Breast epithelium (tissue), 4 donors: Measurements from ENCODE around the gene CEP128. TPM values are rescaled to one million over a fixed set of nuclear protein-coding genes. Genes with fewer than 3 reads are reported as not detected.

ENCODE experiments used
- DNase-seq, 2 donors: peaks; one replicate each; pipeline ENCODE4 v3.0.0-alpha.2; 2019; ENCODE audit warnings: low spot score in 2 of 2
- H3K27ac ChIP-seq, 2 donors: fragments of 200-600 bp; sonication (generic) in 1 of 2; one replicate each; pipeline ENCODE4 v1.5.1; 2016 to 2019; ENCODE audit warnings: mild to moderate bottlenecking in 1 of 2
- H3K27me3 ChIP-seq, 2 donors: fragments of 200-600 bp; sonication (generic) in 1 of 2; one replicate each; pipeline versions ENCODE4 v1.5.1 to v1.6.0; 2017 to 2019; ENCODE audit warnings: control low read depth in 1 of 2, mild to moderate bottlenecking in 1 of 2
- H3K36me3 ChIP-seq: fragments of 200-600 bp; one replicate; pipeline ENCODE4 v1.5.1; 2019
- H3K4me1 ChIP-seq, 2 donors: fragments of 200-600 bp; sonication (generic); one replicate each; pipeline ENCODE4 v1.5.1; 2016 to 2019; ENCODE audit warnings: control low read depth in 1 of 2
- H3K4me3 ChIP-seq, 3 donors: fragments of 200-600 bp; sonication (generic); 1 replicate in 2 of 3; 2 replicates in 1 of 3; pipeline ENCODE4 v1.5.1; 2016 to 2019; ENCODE audit warnings: mild to moderate bottlenecking in 3 of 3, moderate library complexity in 2 of 3
- H3K9me3 ChIP-seq, 2 donors: fragments of 200-600 bp; sonication (generic) in 1 of 2; one replicate each; pipeline ENCODE4 v1.5.1; 2016 to 2019; ENCODE audit warnings: control low read depth in 1 of 2
- CTCF ChIP-seq, 3 donors: fragments of 450-650 bp; IDR thresholded peaks; one replicate each; pipeline ENCODE4 v1.5.1; 2016 to 2017; ENCODE audit warnings: antibody characterized with exemption in 3 of 3, mild to moderate bottlenecking in 3 of 3, moderate library complexity in 3 of 3
- POLR2A ChIP-seq: fragments of 450-650 bp; IDR thresholded peaks from one replicate; pipeline ENCODE4 v1.6.1; 2016; ENCODE audit warnings: antibody characterized with exemption, mild to moderate bottlenecking, moderate library complexity
- POLR2AphosphoS5 ChIP-seq, 3 donors: sonication (generic); formaldehyde crosslinking; IDR thresholded peaks; one replicate each; pipeline ENCODE4 v1.6.1; 2017; ENCODE audit warnings: antibody characterized with exemption in 3 of 3
- intact Hi-C: fragments of 100-400 bp; cut with DNase I; formaldehyde crosslinking; loops from one replicate; pipeline ENCODE4 v1.15.1; 2023; ENCODE audit warnings: low total_unique reads
- total RNA-seq, 3 donors: library from RNA; depleted of rRNA; stranded (reverse); fragments of >200 nt; gene quantifications; one replicate each; pipeline ENCODE4 v1.1.0, GENCODE V29; 2016

Gene CEP128
- total RNA-seq, 3 donors from 2014 or later, result 10.2 to 16.1 (median 11.0) TPM

- no peaks in the 10 kb centered on the region for H3K4me1 ChIP-seq
- no peaks in the 10 kb centered on the region for H3K36me3 ChIP-seq
- no peaks in the 10 kb centered on the region for H3K27me3 ChIP-seq
- H3K27ac ChIP-seq, result no peak overlapping the region
- DNase-seq, result no peak
- no peaks in the 10 kb centered on the region for H3K9me3 ChIP-seq
- intact Hi-C loops, result no loop called here
- H3K4me3 ChIP-seq, result no peak overlapping the region
- TF ChIP-seq POLR2AphosphoS5 (IDR thresholded peaks at IDR 0.05) (no peak), POLR2A (no peak), CTCF (IDR thresholded peaks at IDR 0.05) (no peak)
Measured at GRCh38 chr14:80584744-80585505, 356.6 kb downstream of the CEP128 start.

- intact Hi-C loops, result no loop called here
- Histone ChIP-seq H3K27me3 (no peaks in the 10 kb centered on the region), H3K27ac (no peak overlapping the region), H3K36me3 (no peaks in the 10 kb centered on the region), H3K9me3 (no peaks in the 10 kb centered on the region), H3K4me3 (no peak overlapping the region), H3K4me1 (no peaks in the 10 kb centered on the region)
- TF ChIP-seq POLR2AphosphoS5 (IDR thresholded peaks at IDR 0.05), result no peak
- DNase-seq, result no peak
Measured at GRCh38 chr14:80577599-80577998, 363.9 kb downstream of the CEP128 start.

- no peak for DNase-seq
- intact Hi-C loops, result no loop called here
- TF ChIP-seq POLR2A (no peak), POLR2AphosphoS5 (IDR thresholded peaks at IDR 0.05) (no peak), CTCF (IDR thresholded peaks at IDR 0.05) (no peak)
Measured at GRCh38 chr14:80576401-80576800, 365.1 kb downstream of the CEP128 start.

GRCh38 chr14:80575763-80576162 lies 365.8 kb downstream of the CEP128 start:
- H3K27me3 ChIP-seq, result no peaks in the 10 kb centered on the region
- intact Hi-C loops, result no loop called here
- no peak for TF ChIP-seq CTCF (IDR thresholded peaks at IDR 0.05)
- TF ChIP-seq POLR2A, result no peak
- TF ChIP-seq POLR2AphosphoS5 (IDR thresholded peaks at IDR 0.05), result no peak
- H3K4me1 ChIP-seq, result no peaks in the 10 kb centered on the region
- DNase-seq, result no peak
- no peak overlapping the region for H3K4me3 ChIP-seq
- H3K36me3 ChIP-seq, result no peaks in the 10 kb centered on the region
- no peak overlapping the region for H3K27ac ChIP-seq
- no peaks in the 10 kb centered on the region for H3K9me3 ChIP-seq

More at GRCh38 chr14:80576401-80576800, 365.1 kb downstream of the CEP128 start:
- Histone ChIP-seq H3K27me3 (no peaks in the 10 kb centered on the region), H3K36me3 (no peaks in the 10 kb centered on the region), H3K27ac (no peak overlapping the region), H3K4me3 (no peak overlapping the region), H3K9me3 (no peaks in the 10 kb centered on the region), H3K4me1 (no peaks in the 10 kb centered on the region)

GRCh38 chr14:80572666-80573065 lies 368.9 kb downstream of the CEP128 start:
- no peak overlapping the region for H3K27ac ChIP-seq
- no peak for DNase-seq
- no peaks in the 10 kb centered on the region for H3K36me3 ChIP-seq
- H3K4me3 ChIP-seq, result no peak overlapping the region
- intact Hi-C loops, result no loop called here
- H3K27me3 ChIP-seq, result no peaks in the 10 kb centered on the region
- no peaks in the 10 kb centered on the region for H3K9me3 ChIP-seq
- TF ChIP-seq CTCF (IDR thresholded peaks at IDR 0.05) (no peak), POLR2AphosphoS5 (IDR thresholded peaks at IDR 0.05) (no peak), POLR2A (no peak)
- H3K4me1 ChIP-seq, result no peaks in the 10 kb centered on the region
